KOPT-K1 (cell line): Measurements from ENCODE around the gene DUS3L.

Experiments
- H3K27ac ChIP-seq: fragments of 200-600 bp; sonication (generic); 2 replicates; pipeline ENCODE4 v1.5.1; 2016; ENCODE audit warnings: antibody characterized with exemption, mild to moderate bottlenecking, low read depth, low read length; ENCODE audit not compliant: poor library complexity, severe bottlenecking
- H3K36me3 ChIP-seq: fragments of 200-600 bp; sonication (generic); 2 replicates; pipeline ENCODE4 v1.5.1; 2017; ENCODE audit warnings: antibody characterized with exemption, mild to moderate bottlenecking, low read length, moderate library complexity; ENCODE audit not compliant: insufficient read depth
- H3K9me3 ChIP-seq: fragments of 200-600 bp; sonication (generic); 2 replicates; pipeline ENCODE4 v1.5.1; 2017; ENCODE audit warnings: antibody characterized with exemption, low read length, mild to moderate bottlenecking; ENCODE audit not compliant: insufficient read depth, poor library complexity, severe bottlenecking

Gene DUS3L

GRCh38 chr19:5808120-5808816 is 17.3 kb upstream of the DUS3L start:
- H3K9me3 ChIP-seq: no peaks in the 10 kb centered on the region
- H3K36me3 ChIP-seq: no peaks in the 10 kb centered on the region
- no peak overlapping the region for H3K27ac ChIP-seq

GRCh38 chr19:5806905-5807304 is 15.9 kb upstream of the DUS3L start:
- Histone ChIP-seq H3K36me3 (no peaks in the 10 kb centered on the region), H3K9me3 (no peaks in the 10 kb centered on the region), H3K27ac (no peak overlapping the region)

GRCh38 chr19:5806133-5806489 is 15.1 kb upstream of the DUS3L start:
- Histone ChIP-seq H3K9me3 (no peaks in the 10 kb centered on the region), H3K27ac (no peak overlapping the region), H3K36me3 (no peaks in the 10 kb centered on the region)

GRCh38 chr19:5805462-5806132 is 14.6 kb upstream of the DUS3L start:
- Histone ChIP-seq H3K9me3 (no peaks in the 10 kb centered on the region), H3K36me3 (no peaks in the 10 kb centered on the region), H3K27ac (no peak overlapping the region)

GRCh38 chr19:5804516-5805461 is 13.8 kb upstream of the DUS3L start, which contains the start of gene NRTN:
Gene NRTN (plus strand): TSS chr19:5805067. CDS start chr19:5824166, 19,099 bp downstream.
- Histone ChIP-seq H3K27ac (no peak within 1 kb of the TSS), H3K36me3 (no peaks in the 10 kb centered on the region), H3K9me3 (no peaks in the 10 kb centered on the region)

GRCh38 chr19:5803752-5804515 is 13.0 kb upstream of the DUS3L start:
- Histone ChIP-seq H3K27ac (peak overlapping the region; percentile 42), H3K9me3 (no peaks in the 10 kb centered on the region), H3K36me3 (no peaks in the 10 kb centered on the region)

- no peaks in the 10 kb centered on the region for H3K9me3 ChIP-seq
- no peaks in the 10 kb centered on the region for H3K36me3 ChIP-seq
- H3K27ac ChIP-seq: peak overlapping the region; percentile 42
Measured at GRCh38 chr19:5803441-5803751, 12.4 kb upstream of the DUS3L start.

GRCh38 chr19:5801796-5802619 is 11.0 kb upstream of the DUS3L start:
- Histone ChIP-seq H3K9me3 (no peaks in the 10 kb centered on the region), H3K36me3 (no peaks in the 10 kb centered on the region), H3K27ac (no peak overlapping the region)

GRCh38 chr19:5800361-5801270 is 9.7 kb upstream of the DUS3L start:
- no peaks in the 10 kb centered on the region for H3K9me3 ChIP-seq
- no peaks in the 10 kb centered on the region for H3K36me3 ChIP-seq

GRCh38 chr19:5799247-5800241 is 8.6 kb upstream of the DUS3L start:
- H3K36me3 ChIP-seq: no peaks in the 10 kb centered on the region
- peak overlapping the region; percentile 50 for H3K27ac ChIP-seq
- no peaks in the 10 kb centered on the region for H3K9me3 ChIP-seq

More at GRCh38 chr19:5800361-5801270, 9.7 kb upstream of the DUS3L start:
- peak overlapping the region; percentile 50 for H3K27ac ChIP-seq

GRCh38 chr19:5798244-5798643 is 7.3 kb upstream of the DUS3L start:
- Histone ChIP-seq H3K27ac (no peak overlapping the region), H3K36me3 (no peaks in the 10 kb centered on the region), H3K9me3 (no peaks in the 10 kb centered on the region)

- H3K9me3 ChIP-seq: no peaks in the 10 kb centered on the region
Measured at GRCh38 chr19:5795382-5795919, 4.5 kb upstream of the DUS3L start.

More at GRCh38 chr19:5795382-5795919, 4.5 kb upstream of the DUS3L start:
- no peaks in the 10 kb centered on the region for H3K36me3 ChIP-seq
- H3K27ac ChIP-seq: no peak overlapping the region
